Measurements from ENCODE around the gene GPRC5C.

- TF ChIP-seq BRCA1 (CRISPR knock-in tag; IDR thresholded peaks at IDR 0.05) (no peak), JUND (CRISPR knock-in tag; IDR thresholded peaks at IDR 0.05) (no peak)
- TF ChIP-seq, protein P1, sequence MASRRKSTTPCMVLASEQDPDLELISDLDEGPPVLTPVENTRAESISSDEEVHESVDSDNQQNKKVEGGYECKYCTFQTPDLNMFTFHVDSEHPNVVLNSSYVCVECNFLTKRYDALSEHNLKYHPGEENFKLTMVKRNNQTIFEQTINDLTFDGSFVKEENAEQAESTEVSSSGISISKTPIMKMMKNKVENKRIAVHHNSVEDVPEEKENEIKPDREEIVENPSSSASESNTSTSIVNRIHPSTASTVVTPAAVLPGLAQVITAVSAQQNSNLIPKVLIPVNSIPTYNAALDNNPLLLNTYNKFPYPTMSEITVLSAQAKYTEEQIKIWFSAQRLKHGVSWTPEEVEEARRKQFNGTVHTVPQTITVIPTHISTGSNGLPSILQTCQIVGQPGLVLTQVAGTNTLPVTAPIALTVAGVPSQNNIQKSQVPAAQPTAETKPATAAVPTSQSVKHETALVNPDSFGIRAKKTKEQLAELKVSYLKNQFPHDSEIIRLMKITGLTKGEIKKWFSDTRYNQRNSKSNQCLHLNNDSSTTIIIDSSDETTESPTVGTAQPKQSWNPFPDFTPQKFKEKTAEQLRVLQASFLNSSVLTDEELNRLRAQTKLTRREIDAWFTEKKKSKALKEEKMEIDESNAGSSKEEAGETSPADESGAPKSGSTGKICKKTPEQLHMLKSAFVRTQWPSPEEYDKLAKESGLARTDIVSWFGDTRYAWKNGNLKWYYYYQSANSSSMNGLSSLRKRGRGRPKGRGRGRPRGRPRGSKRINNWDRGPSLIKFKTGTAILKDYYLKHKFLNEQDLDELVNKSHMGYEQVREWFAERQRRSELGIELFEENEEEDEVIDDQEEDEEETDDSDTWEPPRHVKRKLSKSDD (CRISPR knock-in tag; IDR thresholded peaks at IDR 0.05; ENCODE audit: low read depth), result no peak
Observed at GRCh38 chr17:74402048-74402447, 29.8 kb upstream of the GPRC5C start.

Measured in HepG2 (cell line).